OCI-LY3 (cell line): Measurements from ENCODE around the gene FOCAD.

Experiments used
- CTCF ChIP-seq: fragments of 200-600, 300-600 bp; sonication (generic); IDR thresholded peaks from 2 replicates; pipeline ENCODE4 v1.5.1; 2014; ENCODE audit warnings: antibody characterized with exemption, low read length, low read depth
- EZH2phosphoT487 ChIP-seq: fragments of 200-600 bp; shearing (Covaris generic); IDR thresholded peaks from 2 replicates; pipeline ENCODE4 v1.6.1; 2018; ENCODE audit warnings: antibody characterized with exemption, mixed run types, low read depth

DNA sequence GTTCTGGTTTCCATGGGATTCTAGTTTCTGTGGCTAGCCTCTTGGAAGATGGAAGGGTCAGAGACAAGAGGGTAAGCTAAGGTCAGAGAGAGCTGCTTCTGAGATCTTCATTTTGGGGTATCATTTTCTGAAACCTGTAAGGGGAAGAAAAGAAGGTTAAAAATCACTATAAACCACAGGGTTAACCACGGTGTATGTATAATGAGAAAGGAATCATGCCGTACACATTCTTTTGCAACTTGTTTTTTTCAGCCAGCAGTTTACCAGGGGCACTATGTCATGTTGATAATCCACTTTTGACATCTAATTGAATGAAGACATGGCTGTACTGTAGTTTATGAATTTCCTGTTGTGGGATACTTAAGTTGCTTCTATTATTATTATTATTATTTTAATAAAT lies 164.4 kb downstream of the FOCAD start:
- no peak for TF ChIP-seq CTCF
- no peak for TF ChIP-seq EZH2phosphoT487
